Uterus (tissue), 4 donors: ENCODE data around the gene CHRM4. TPM values are rescaled to one million over a fixed set of nuclear protein-coding genes. Genes with fewer than 3 reads are reported as not detected.
A peak's percentile ranks its signal among the peaks of the same experiment; 100 is the strongest.

Experiments
- DNase-seq, 2 donors: peaks; one replicate each; pipeline ENCODE4 v3.0.0-alpha.2; 2019 to 2020
- H3K27ac ChIP-seq, 2 donors: fragments of 200-600 bp; sonication (generic); 1 replicate in 1 of 2; 2 replicates in 1 of 2; pipeline ENCODE4 v1.5.1; 2016 to 2018
- H3K27me3 ChIP-seq, 2 donors: fragments of 200-600 bp; sonication (generic); one replicate each; pipeline ENCODE4 v1.5.1; 2018 to 2019; ENCODE audit warnings: control low read depth in 1 of 2
- H3K36me3 ChIP-seq, 2 donors: fragments of 200-600 bp; sonication (generic); one replicate each; pipeline ENCODE4 v1.5.1; 2019; ENCODE audit warnings: control low read depth in 1 of 2
- H3K4me1 ChIP-seq, 2 donors: fragments of 200-600 bp; sonication (generic); one replicate each; pipeline ENCODE4 v1.5.1; 2018 to 2019; ENCODE audit warnings: control low read depth in 1 of 2
- H3K4me3 ChIP-seq, 2 donors: fragments of 200-600 bp; sonication (generic); 1 replicate in 1 of 2; 2 replicates in 1 of 2; pipeline ENCODE4 v1.5.1; 2018 to 2019; ENCODE audit warnings: mild to moderate bottlenecking in 1 of 2
- H3K9me3 ChIP-seq, 2 donors: fragments of 200-600 bp; sonication (generic); one replicate each; pipeline ENCODE4 v1.5.1; 2019; ENCODE audit warnings: control low read depth in 1 of 2
- POLR2A ChIP-seq, 2 donors: fragments of 450-650 bp; IDR thresholded peaks; one replicate each; pipeline ENCODE4 v1.6.1; 2016; ENCODE audit warnings: antibody characterized with exemption in 2 of 2, mild to moderate bottlenecking in 1 of 2, moderate library complexity in 1 of 2
- intact Hi-C: fragments of 100-400 bp; cut with DNase I; formaldehyde crosslinking; loops from one replicate; pipeline ENCODE4 v1.15.1; 2023; ENCODE audit warnings: low total_unique reads
- total RNA-seq, 4 donors: library from RNA; depleted of rRNA in 3 of 4; stranded (reverse); fragments of >200 nt in 3 of 4; gene quantifications; one replicate each; pipeline versions ENCODE4 v1.1.0 to v1.2.4, GENCODE V29; 2014 to 2023
- TF ChIP-seq, protein P1 (sequence below), 4 experiments: fragments of 200-600 bp in 2 of 4; fragments of 450-650 bp in 2 of 4; sonication (generic) in 2 of 4; IDR thresholded peaks; one replicate each; pipeline ENCODE4 v1.5.1; 2016 to 2019; ENCODE audit warnings: antibody characterized with exemption in 4 of 4, mild to moderate bottlenecking in 2 of 4, moderate library complexity in 1 of 4
- donor health status: DM: yes; HTN: yes; CAD: no.

CHRM4 gene
- total RNA-seq, 4 donors from 2014 or later, result 0.14 to 0.67 TPM; not detected in 2

- no peaks in the 10 kb centered on the region for H3K4me1 ChIP-seq
- no peak overlapping the region for H3K4me3 ChIP-seq
- no peaks in the 10 kb centered on the region for H3K9me3 ChIP-seq
- H3K36me3 ChIP-seq, result no peaks in the 10 kb centered on the region
- H3K27me3 ChIP-seq, result no peaks in the 10 kb centered on the region
- intact Hi-C loops, result no loop called here
- no peak for DNase-seq
- H3K27ac ChIP-seq, result no peak overlapping the region
- no peak for TF ChIP-seq POLR2A (IDR thresholded peaks at IDR 0.05)
- TF ChIP-seq, protein P1, sequence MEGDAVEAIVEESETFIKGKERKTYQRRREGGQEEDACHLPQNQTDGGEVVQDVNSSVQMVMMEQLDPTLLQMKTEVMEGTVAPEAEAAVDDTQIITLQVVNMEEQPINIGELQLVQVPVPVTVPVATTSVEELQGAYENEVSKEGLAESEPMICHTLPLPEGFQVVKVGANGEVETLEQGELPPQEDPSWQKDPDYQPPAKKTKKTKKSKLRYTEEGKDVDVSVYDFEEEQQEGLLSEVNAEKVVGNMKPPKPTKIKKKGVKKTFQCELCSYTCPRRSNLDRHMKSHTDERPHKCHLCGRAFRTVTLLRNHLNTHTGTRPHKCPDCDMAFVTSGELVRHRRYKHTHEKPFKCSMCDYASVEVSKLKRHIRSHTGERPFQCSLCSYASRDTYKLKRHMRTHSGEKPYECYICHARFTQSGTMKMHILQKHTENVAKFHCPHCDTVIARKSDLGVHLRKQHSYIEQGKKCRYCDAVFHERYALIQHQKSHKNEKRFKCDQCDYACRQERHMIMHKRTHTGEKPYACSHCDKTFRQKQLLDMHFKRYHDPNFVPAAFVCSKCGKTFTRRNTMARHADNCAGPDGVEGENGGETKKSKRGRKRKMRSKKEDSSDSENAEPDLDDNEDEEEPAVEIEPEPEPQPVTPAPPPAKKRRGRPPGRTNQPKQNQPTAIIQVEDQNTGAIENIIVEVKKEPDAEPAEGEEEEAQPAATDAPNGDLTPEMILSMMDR (IDR thresholded peaks at IDR 0.05), result no peak
Observed at GRCh38 chr11:46366260-46366659, 25.3 kb downstream of the CHRM4 start.

- Histone ChIP-seq H3K27ac (no peak overlapping the region), H3K4me3 (no peak overlapping the region), H3K36me3 (no peaks in the 10 kb centered on the region), H3K27me3 (no peaks in the 10 kb centered on the region), H3K4me1 (peaks cover 0 to 7% of the 10 kb centered on the region in 2 donors), H3K9me3 (no peaks in the 10 kb centered on the region)
- intact Hi-C loops, result no loop called here
- no peak for DNase-seq
- TF ChIP-seq, protein P1 (IDR thresholded peaks at IDR 0.05), result no peak
- TF ChIP-seq POLR2A (IDR thresholded peaks at IDR 0.05), result no peak
Observed at GRCh38 chr11:46364791-46365190, 26.8 kb downstream of the CHRM4 start.

- TF ChIP-seq POLR2A (IDR thresholded peaks at IDR 0.05), result no peak
- TF ChIP-seq, protein P1 (IDR thresholded peaks at IDR 0.05), result no peak
- H3K27ac ChIP-seq, result no peak overlapping the region
Observed at GRCh38 chr11:46364056-46364455, 27.5 kb downstream of the CHRM4 start.

DNA sequence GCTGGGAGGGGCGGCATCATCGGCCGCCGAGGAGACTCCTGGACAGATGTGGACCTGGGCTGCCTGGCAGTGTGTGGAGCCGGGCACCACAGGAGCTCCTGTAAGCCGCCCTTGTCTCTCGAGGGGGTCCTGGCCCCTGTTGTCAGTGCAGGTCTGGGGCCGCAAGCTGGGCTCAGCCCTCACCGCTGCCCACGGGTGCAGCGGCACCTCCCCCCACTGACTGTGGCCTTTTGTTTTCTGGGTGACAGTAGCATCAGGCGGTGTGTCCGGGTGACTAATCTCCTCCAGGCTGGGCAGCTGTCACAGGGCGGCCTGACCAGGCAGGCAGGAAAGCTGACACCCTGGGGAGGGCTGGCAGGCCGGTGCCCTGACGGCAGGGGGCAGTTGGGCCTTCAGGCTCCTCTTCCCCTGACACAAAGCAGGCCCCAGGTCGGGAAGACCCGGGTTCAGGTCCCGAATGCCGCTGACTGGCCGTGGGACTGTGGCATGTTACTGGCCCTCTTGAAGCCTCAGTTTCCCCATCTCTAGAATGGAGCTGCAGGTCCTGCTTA is 28.0 kb downstream of the CHRM4 start:
- no peak for DNase-seq
- H3K36me3 ChIP-seq, result no peaks in the 10 kb centered on the region
- no peaks in the 10 kb centered on the region for H3K9me3 ChIP-seq
- peaks cover 0 to 7% of the 10 kb centered on the region in 2 donors for H3K4me1 ChIP-seq
- TF ChIP-seq, protein P1 (IDR thresholded peaks at IDR 0.05), result no peak
- TF ChIP-seq POLR2A (IDR thresholded peaks at IDR 0.05), result no peak
- intact Hi-C loops, result no loop called here
- peak overlapping the region; percentile 15 to 67 for H3K27ac ChIP-seq
- no peak overlapping the region for H3K4me3 ChIP-seq
- no peaks in the 10 kb centered on the region for H3K27me3 ChIP-seq

More at GRCh38 chr11:46364056-46364455, 27.5 kb downstream of the CHRM4 start:
- Histone ChIP-seq H3K9me3 (no peaks in the 10 kb centered on the region), H3K4me3 (no peak overlapping the region), H3K27me3 (no peaks in the 10 kb centered on the region), H3K36me3 (no peaks in the 10 kb centered on the region), H3K4me1 (peaks cover 0 to 7% of the 10 kb centered on the region in 2 donors)
- no peak for DNase-seq
- intact Hi-C loops, result no loop called here

- peak in 1 of 2 donors; percentile 56 for DNase-seq
- peak overlapping the region; percentile 58 to 67 for H3K27ac ChIP-seq
- H3K4me1 ChIP-seq, result peaks cover 0 to 7% of the 10 kb centered on the region in 2 donors
- no peaks in the 10 kb centered on the region for H3K36me3 ChIP-seq
- H3K4me3 ChIP-seq, result no peak overlapping the region
- TF ChIP-seq POLR2A (IDR thresholded peaks at IDR 0.05), result no peak
- H3K9me3 ChIP-seq, result no peaks in the 10 kb centered on the region
- intact Hi-C loops, result no loop called here
- no peaks in the 10 kb centered on the region for H3K27me3 ChIP-seq
Observed at GRCh38 chr11:46363031-46363407, 28.6 kb downstream of the CHRM4 start.
